Measurements from ENCODE around the gene GNB4. TPM values are rescaled to one million over a fixed set of nuclear protein-coding genes. Genes with fewer than 3 reads are reported as not detected.

Gene GNB4
- total and polyA plus RNA-seq, 2 donors from 2014 or later, result 3.9 to 31.0 TPM

DNA sequence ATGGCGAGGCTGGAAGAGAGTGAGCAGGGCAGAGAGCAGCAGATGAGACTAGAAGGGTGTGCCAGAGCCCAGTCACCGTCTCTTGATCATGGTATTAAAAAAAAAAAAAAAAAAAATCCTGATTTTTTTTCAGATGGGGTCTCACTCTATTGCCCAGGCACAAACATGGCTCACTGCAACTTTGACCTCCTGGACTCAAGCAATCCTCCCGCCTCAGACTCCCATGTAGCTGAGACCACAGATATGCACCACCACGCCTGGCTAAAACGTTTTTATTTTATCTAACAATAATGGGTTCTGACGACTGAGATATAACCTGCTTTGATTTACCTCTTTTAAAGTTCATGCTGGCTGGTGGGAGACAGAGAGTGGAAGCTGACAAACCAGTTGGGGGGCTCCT is 4.0 kb downstream of the GNB4 start:
- Histone ChIP-seq H3K9me3 (ENCODE audit: control insufficient read depth in 2 of 3, insufficient read depth in 1 of 3, low read length in 3 of 3) (no peaks in the 10 kb centered on the region), H3K36me3 (ENCODE audit: control insufficient read depth in 2 of 3, insufficient read depth in 3 of 3, low read length in 3 of 3) (no peaks in the 10 kb centered on the region), H3K27ac (ENCODE audit: low read depth in 2 of 2, low read length in 2 of 2) (no peak overlapping the region), H3K4me3 (ENCODE audit: low read length in 3 of 3) (no peak overlapping the region), H3K27me3 (ENCODE audit: control insufficient read depth, insufficient read depth, low read length) (no peaks in the 10 kb centered on the region), H3K9ac (ENCODE audit: low read length in 3 of 3) (no peak overlapping the region), H3K4me1 (ENCODE audit: control insufficient read depth in 2 of 3, insufficient read depth in 2 of 3, low read depth in 1 of 3, low read length in 3 of 3) (peaks cover 0 to 5% (median 0%) of the 10 kb centered on the region in 3 donors)
- intact Hi-C loops (cut with DNase I), result no loop called here
- DNase-seq (no peak), FAIRE-seq (no peak)
- TF ChIP-seq, protein P1, sequence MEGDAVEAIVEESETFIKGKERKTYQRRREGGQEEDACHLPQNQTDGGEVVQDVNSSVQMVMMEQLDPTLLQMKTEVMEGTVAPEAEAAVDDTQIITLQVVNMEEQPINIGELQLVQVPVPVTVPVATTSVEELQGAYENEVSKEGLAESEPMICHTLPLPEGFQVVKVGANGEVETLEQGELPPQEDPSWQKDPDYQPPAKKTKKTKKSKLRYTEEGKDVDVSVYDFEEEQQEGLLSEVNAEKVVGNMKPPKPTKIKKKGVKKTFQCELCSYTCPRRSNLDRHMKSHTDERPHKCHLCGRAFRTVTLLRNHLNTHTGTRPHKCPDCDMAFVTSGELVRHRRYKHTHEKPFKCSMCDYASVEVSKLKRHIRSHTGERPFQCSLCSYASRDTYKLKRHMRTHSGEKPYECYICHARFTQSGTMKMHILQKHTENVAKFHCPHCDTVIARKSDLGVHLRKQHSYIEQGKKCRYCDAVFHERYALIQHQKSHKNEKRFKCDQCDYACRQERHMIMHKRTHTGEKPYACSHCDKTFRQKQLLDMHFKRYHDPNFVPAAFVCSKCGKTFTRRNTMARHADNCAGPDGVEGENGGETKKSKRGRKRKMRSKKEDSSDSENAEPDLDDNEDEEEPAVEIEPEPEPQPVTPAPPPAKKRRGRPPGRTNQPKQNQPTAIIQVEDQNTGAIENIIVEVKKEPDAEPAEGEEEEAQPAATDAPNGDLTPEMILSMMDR (IDR thresholded peaks at IDR 0.05; ENCODE audit: borderline replicate concordance, extremely low read depth, insufficient read depth), result no peak

DNA sequence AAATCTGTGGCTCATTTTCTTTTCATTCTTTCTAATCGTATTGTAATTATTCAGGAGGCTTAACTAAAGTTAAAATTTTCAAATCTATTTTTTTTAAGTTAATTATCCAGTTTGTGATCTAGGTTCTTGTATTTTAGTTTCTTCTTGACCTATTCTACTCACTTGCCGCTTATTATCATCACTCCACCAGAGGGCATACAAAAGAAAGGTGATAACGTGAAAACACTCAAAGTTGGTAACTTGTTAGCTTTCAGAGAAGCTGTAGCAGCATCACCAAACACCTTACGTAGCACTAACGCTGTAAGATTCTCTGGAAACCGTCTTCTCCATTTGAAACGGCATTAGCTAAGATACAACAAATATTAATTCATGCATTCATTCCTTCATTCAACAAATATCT is 4.8 kb downstream of the GNB4 start:
- FAIRE-seq (no peak), DNase-seq (peak in 1 of 5 donors; percentile 53)
- no peaks in the 10 kb centered on the region for H3K9me3 ChIP-seq (ENCODE audit: control insufficient read depth in 2 of 3, insufficient read depth in 1 of 3, low read length in 3 of 3)
- H3K4me1 ChIP-seq (ENCODE audit: control insufficient read depth in 2 of 3, insufficient read depth in 2 of 3, low read depth in 1 of 3, low read length in 3 of 3), result peaks cover 0 to 3% (median 0%) of the 10 kb centered on the region in 3 donors
- TF ChIP-seq, protein P1 (IDR thresholded peaks at IDR 0.05; ENCODE audit: borderline replicate concordance, extremely low read depth, insufficient read depth), result no peak
- no peak overlapping the region for H3K9ac ChIP-seq (ENCODE audit: low read length in 3 of 3)
- no peaks in the 10 kb centered on the region for H3K36me3 ChIP-seq (ENCODE audit: control insufficient read depth in 2 of 3, insufficient read depth in 3 of 3, low read length in 3 of 3)
- H3K27me3 ChIP-seq (ENCODE audit: control insufficient read depth, insufficient read depth, low read length), result no peaks in the 10 kb centered on the region
- no peak overlapping the region for H3K27ac ChIP-seq (ENCODE audit: low read depth in 2 of 2, low read length in 2 of 2)
- intact Hi-C loops (cut with DNase I), result no loop called here
- H3K4me3 ChIP-seq (ENCODE audit: low read length in 3 of 3), result no peak overlapping the region

DNA sequence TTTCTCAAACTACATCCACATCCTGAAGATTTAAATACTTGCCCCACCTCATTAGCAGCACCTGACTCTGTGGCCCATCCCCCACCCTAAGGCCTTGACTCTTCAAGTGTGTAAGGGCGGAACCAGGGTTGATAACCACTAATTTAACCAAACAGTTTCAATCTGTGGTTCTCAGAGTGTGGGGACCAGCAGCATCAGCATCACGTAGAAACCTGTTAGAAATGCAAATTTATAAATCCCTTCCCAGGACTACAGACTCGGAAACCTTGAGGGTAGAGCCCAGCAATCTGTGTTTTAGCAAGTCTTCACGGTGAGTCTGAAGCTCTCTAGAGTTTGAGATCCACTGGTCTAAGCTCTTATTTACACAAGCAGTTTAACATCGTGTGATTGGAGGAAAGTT is 12.4 kb downstream of the GNB4 start:
- TF ChIP-seq, protein P1 (IDR thresholded peaks at IDR 0.05; ENCODE audit: borderline replicate concordance, extremely low read depth, insufficient read depth), result no peak
- H3K27ac ChIP-seq (ENCODE audit: low read depth in 2 of 2, low read length in 2 of 2), result no peak overlapping the region
- FAIRE-seq (no peak), DNase-seq (peak in 1 of 5 donors; percentile 20)
- H3K36me3 ChIP-seq (ENCODE audit: control insufficient read depth in 2 of 3, insufficient read depth in 3 of 3, low read length in 3 of 3), result no peaks in the 10 kb centered on the region
- H3K4me3 ChIP-seq (ENCODE audit: low read length in 3 of 3), result no peak overlapping the region
- intact Hi-C loops (cut with DNase I), result no loop called here
- no peaks in the 10 kb centered on the region for H3K9me3 ChIP-seq (ENCODE audit: control insufficient read depth in 2 of 3, insufficient read depth in 1 of 3, low read length in 3 of 3)
- no peaks in the 10 kb centered on the region for H3K4me1 ChIP-seq (ENCODE audit: control insufficient read depth in 2 of 3, insufficient read depth in 2 of 3, low read depth in 1 of 3, low read length in 3 of 3)
- no peaks in the 10 kb centered on the region for H3K27me3 ChIP-seq (ENCODE audit: control insufficient read depth, insufficient read depth, low read length)
- no peak overlapping the region for H3K9ac ChIP-seq (ENCODE audit: low read length in 3 of 3)

DNA sequence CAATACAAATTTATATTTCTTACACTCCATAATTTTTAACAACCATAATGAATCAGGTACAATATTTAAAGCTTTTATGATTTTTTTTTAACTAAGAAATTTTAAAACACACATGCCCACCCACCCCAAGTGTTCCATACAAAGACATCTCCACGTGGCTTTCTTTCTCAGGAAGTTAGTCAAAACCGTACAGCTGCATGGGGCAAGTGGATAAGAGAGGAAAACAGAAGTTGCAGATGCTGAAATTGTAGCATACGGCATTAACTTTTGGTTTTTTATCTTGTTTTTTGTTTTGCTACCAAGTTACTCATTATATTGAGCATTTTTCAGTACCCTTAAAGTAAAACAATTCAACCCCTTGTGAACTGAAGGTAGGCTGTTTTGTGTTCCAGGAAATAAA is 14.8 kb downstream of the GNB4 start:
- intact Hi-C loops (cut with DNase I), result no loop called here
- Histone ChIP-seq H3K4me3 (ENCODE audit: low read length in 3 of 3) (no peak overlapping the region), H3K27ac (ENCODE audit: low read depth in 2 of 2, low read length in 2 of 2) (no peak overlapping the region), H3K9me3 (ENCODE audit: control insufficient read depth in 2 of 3, insufficient read depth in 1 of 3, low read length in 3 of 3) (no peaks in the 10 kb centered on the region), H3K4me1 (ENCODE audit: control insufficient read depth in 2 of 3, insufficient read depth in 2 of 3, low read depth in 1 of 3, low read length in 3 of 3) (no peaks in the 10 kb centered on the region), H3K36me3 (ENCODE audit: control insufficient read depth in 2 of 3, insufficient read depth in 3 of 3, low read length in 3 of 3) (no peaks in the 10 kb centered on the region), H3K9ac (ENCODE audit: low read length in 3 of 3) (no peak overlapping the region), H3K27me3 (ENCODE audit: control insufficient read depth, insufficient read depth, low read length) (no peaks in the 10 kb centered on the region)
- FAIRE-seq, result no peak
- no peak for DNase-seq
- TF ChIP-seq, protein P1 (IDR thresholded peaks at IDR 0.05; ENCODE audit: borderline replicate concordance, extremely low read depth, insufficient read depth), result no peak
